Neural crest cell (in vitro differentiated cells): ENCODE data around the gene MTREX. TPM values are rescaled to one million over a fixed set of nuclear protein-coding genes. Genes with fewer than 3 reads are reported as not detected.

Experiments
- DNase-seq: peaks from one replicate; pipeline ENCODE4 v3.0.0; 2021; ENCODE audit warnings: low read depth, mixed read lengths, low spot score
- H3K27ac Mint-ChIP-seq: one replicate; pipeline ENCODE4 v1.8.0; 2021; ENCODE audit warnings: mild to moderate bottlenecking, mixed read lengths; ENCODE audit not compliant: unreplicated experiment
- H3K27me3 Mint-ChIP-seq: 2 replicates; pipeline ENCODE4 v1.8.0; 2021; ENCODE audit warnings: low read depth, mild to moderate bottlenecking, mixed read lengths
- H3K36me3 Mint-ChIP-seq: 2 replicates; pipeline ENCODE4 v1.8.0; 2021; ENCODE audit warnings: low read depth, mild to moderate bottlenecking, mixed read lengths
- H3K4me1 Mint-ChIP-seq: 2 replicates; pipeline ENCODE4 v1.8.0; 2021; ENCODE audit warnings: mixed read lengths
- H3K4me3 Mint-ChIP-seq: one replicate; pipeline ENCODE4 v1.8.0; 2021; ENCODE audit warnings: mild to moderate bottlenecking, mixed read lengths
- H3K9me3 Mint-ChIP-seq: 2 replicates; pipeline ENCODE4 v1.8.0; 2021; ENCODE audit warnings: mixed read lengths
- CTCF ChIP-seq: fragments of 200-600 bp; sonication (generic); conservative IDR thresholded peaks from 2 replicates; pipeline ENCODE4 v1.5.0; 2021; ENCODE audit warnings: antibody characterized with exemption, mild to moderate bottlenecking
- total RNA-seq: library from RNA; stranded (reverse); gene quantifications from 2 replicates; pipeline ENCODE4 v1.2.1, GENCODE V29; 2021

Gene MTREX
- total RNA-seq, 1 donor from 2014 or later = 101 TPM

GRCh38 chr5:55338092-55338613, 30.4 kb downstream of the MTREX start:
- H3K4me1 Mint-ChIP-seq = no peaks in the 10 kb centered on the region
- TF ChIP-seq CTCF = no peak
- H3K4me3 Mint-ChIP-seq = no peak overlapping the region
- H3K9me3 Mint-ChIP-seq = no peaks in the 10 kb centered on the region
- no peak for DNase-seq
- no peaks in the 10 kb centered on the region for H3K27me3 Mint-ChIP-seq
- no peak overlapping the region for H3K27ac Mint-ChIP-seq
- peaks cover 5% of the 10 kb centered on the region for H3K36me3 Mint-ChIP-seq

- H3K27me3 Mint-ChIP-seq = no peaks in the 10 kb centered on the region
- no peak for DNase-seq
- H3K4me1 Mint-ChIP-seq = no peaks in the 10 kb centered on the region
- TF ChIP-seq CTCF = no peak
- no peak overlapping the region for H3K27ac Mint-ChIP-seq
- peaks cover 1% of the 10 kb centered on the region for H3K36me3 Mint-ChIP-seq
- H3K9me3 Mint-ChIP-seq = no peaks in the 10 kb centered on the region
- no peak overlapping the region for H3K4me3 Mint-ChIP-seq
Measured at GRCh38 chr5:55338810-55339243, 31.0 kb downstream of the MTREX start.

- Mint-ChIP-seq H3K36me3 (peaks cover 22% of the 10 kb centered on the region), H3K27ac (no peak overlapping the region), H3K4me3 (no peak overlapping the region), H3K4me1 (no peaks in the 10 kb centered on the region), H3K27me3 (no peaks in the 10 kb centered on the region), H3K9me3 (no peaks in the 10 kb centered on the region)
- TF ChIP-seq CTCF = no peak
- DNase-seq = no peak
Measured at GRCh38 chr5:55343107-55343506, 35.3 kb downstream of the MTREX start.

GRCh38 chr5:55343609-55344008, 35.8 kb downstream of the MTREX start:
- H3K4me3 Mint-ChIP-seq = no peak overlapping the region
- no peaks in the 10 kb centered on the region for H3K4me1 Mint-ChIP-seq
- no peak for TF ChIP-seq CTCF
- H3K9me3 Mint-ChIP-seq = no peaks in the 10 kb centered on the region
- no peak overlapping the region for H3K27ac Mint-ChIP-seq
- peaks cover 22% of the 10 kb centered on the region for H3K36me3 Mint-ChIP-seq
- no peaks in the 10 kb centered on the region for H3K27me3 Mint-ChIP-seq
- no peak for DNase-seq

- peak; percentile 70 for DNase-seq
- Mint-ChIP-seq H3K27ac (no peak overlapping the region), H3K4me1 (no peaks in the 10 kb centered on the region), H3K36me3 (peaks cover 22% of the 10 kb centered on the region), H3K4me3 (no peak overlapping the region), H3K27me3 (no peaks in the 10 kb centered on the region), H3K9me3 (no peaks in the 10 kb centered on the region)
- peak; percentile 94 for TF ChIP-seq CTCF
Measured at GRCh38 chr5:55344392-55344992, 36.7 kb downstream of the MTREX start.
